Right ventricle myocardium superior (tissue), 1 donor: ENCODE measurements around the gene SIRPD. TPM values are rescaled to one million over a fixed set of nuclear protein-coding genes. Genes with fewer than 3 reads are reported as not detected.
"Not testable (repeated sequence)": the region's sequence is repeated elsewhere in the genome, so short reads cannot be mapped to it uniquely, and the experiment has no call there.

Source experiments
- ATAC-seq: fragments of 200-7000 bp; cut with Tn5 transposase; one replicate; pipeline ENCODE4 v1.9.1; 2020; ENCODE audit warnings: mild to moderate bottlenecking; ENCODE audit not compliant: poor library complexity
- DNase-seq: peaks from one replicate; pipeline ENCODE4 v3.0.0-alpha.2; 2020
- intact Hi-C: fragments of 100-400 bp; cut with DNase I; formaldehyde crosslinking; loops from one replicate; pipeline ENCODE4 v1.11.2; 2022
- long read RNA-seq: library from polyadenylated mRNA; unstranded; transcript quantifications from one replicate; pipeline ENCODE4 v2.0.0, GENCODE V29; 2021
- total RNA-seq: library from RNA; stranded (reverse); fragmentation: NEBNext Ultra II Directional; extraction: Animal tissue kit (Norgen Biotek cat#: 25700); gene quantifications from one replicate; pipeline ENCODE4 v1.2.1, GENCODE V29; 2021
- donor health status: DM: no; HTN: yes; CAD: no; lungs with severe emphysema.

Gene SIRPD
- total RNA-seq: not detected
- long read RNA-seq: 0 reads

GRCh38 chr20:1557605-1558004 lies at the start of gene SIRPD:
TSS of gene SIRPD (minus strand) at chr20:1557705. CDS start at chr20:1557653, 52 bp downstream.
- DNase-seq: no peak
- no peak for ATAC-seq
- intact Hi-C loops: no loop called here

GRCh38 chr20:1600736-1601135 lies 43.2 kb upstream of the SIRPD start:
- DNase-seq (no peak), ATAC-seq (no peak)
- intact Hi-C loops: no loop called here

GRCh38 chr20:1595333-1595732 lies 37.8 kb upstream of the SIRPD start:
- no peak for DNase-seq
- no peak for ATAC-seq
- intact Hi-C loops: no loop called here

GRCh38 chr20:1588533-1589460 lies 31.3 kb upstream of the SIRPD start:
- intact Hi-C loops: no loop called here
- ATAC-seq (no peak), DNase-seq (no peak)

GRCh38 chr20:1587781-1588532 lies 30.5 kb upstream of the SIRPD start:
- DNase-seq: no peak
- intact Hi-C loops: no loop called here
- ATAC-seq: no peak

GRCh38 chr20:1579488-1579887 lies 22.0 kb upstream of the SIRPD start:
- ATAC-seq (no peak), DNase-seq (no peak)
- intact Hi-C loops: loop anchor here (5.0 kb wide), 1 partner anchor 48 kb away; no protein-coding TSS in a partner anchor

GRCh38 chr20:1577906-1578305 lies 20.4 kb upstream of the SIRPD start:
- DNase-seq: no peak
- no peak for ATAC-seq
- intact Hi-C loops: loop anchor here (5.0 kb wide), 1 partner anchor 49 kb away; no protein-coding TSS in a partner anchor

GRCh38 chr20:1577313-1577712 lies 19.8 kb upstream of the SIRPD start:
- DNase-seq, ATAC-seq: not testable (repeated sequence)
- intact Hi-C loops: loop anchor here (5.0 kb wide), 1 partner anchor 50 kb away; no protein-coding TSS in a partner anchor

- intact Hi-C loops: loop anchor here (5.0 kb wide), 1 partner anchor 51 kb away; no protein-coding TSS in a partner anchor
- no peak for DNase-seq
Measured at GRCh38 chr20:1576641-1577040, 19.1 kb upstream of the SIRPD start.

GRCh38 chr20:1576003-1576402 lies 18.5 kb upstream of the SIRPD start:
- ATAC-seq, DNase-seq: not testable (repeated sequence)
- intact Hi-C loops: loop anchor here (5.0 kb wide), 1 partner anchor 51 kb away; no protein-coding TSS in a partner anchor

More at GRCh38 chr20:1576641-1577040, 19.1 kb upstream of the SIRPD start:
- ATAC-seq: no peak

- intact Hi-C loops, ATAC-seq, DNase-seq: not testable (repeated sequence)
Measured at GRCh38 chr20:1571583-1571982, 14.1 kb upstream of the SIRPD start.

GRCh38 chr20:1569415-1569881 lies 11.9 kb upstream of the SIRPD start:
- DNase-seq (peak; percentile 44), ATAC-seq (no peak)
- intact Hi-C loops: no loop called here

GRCh38 chr20:1568163-1568490 lies 10.6 kb upstream of the SIRPD start:
- ATAC-seq: no peak
- no peak for DNase-seq
- intact Hi-C loops: no loop called here

GRCh38 chr20:1567392-1568162 lies 10.1 kb upstream of the SIRPD start:
- intact Hi-C loops: no loop called here
- ATAC-seq: no peak
- no peak for DNase-seq

- DNase-seq: no peak
- ATAC-seq: no peak
- intact Hi-C loops: no loop called here
Measured at GRCh38 chr20:1566701-1567100, 9.2 kb upstream of the SIRPD start.

- intact Hi-C loops: no loop called here
- DNase-seq (no peak), ATAC-seq (no peak)
Measured at GRCh38 chr20:1565461-1565860, 8.0 kb upstream of the SIRPD start.

- intact Hi-C loops: no loop called here
- DNase-seq: no peak
- no peak for ATAC-seq
Measured at GRCh38 chr20:1563598-1563997, 6.1 kb upstream of the SIRPD start.

GRCh38 chr20:1562622-1563021 lies 5.1 kb upstream of the SIRPD start:
- DNase-seq (no peak), ATAC-seq (no peak)
- intact Hi-C loops: no loop called here

- ATAC-seq (no peak), DNase-seq (no peak)
- intact Hi-C loops: no loop called here
Measured at GRCh38 chr20:1561350-1561749, 3.8 kb upstream of the SIRPD start.
